GM21528 (cell line): ENCODE measurements around the gene MAU2.

Experiments used
- ATAC-seq: cut with Tn5 transposase; IDR thresholded peaks from one replicate; pipeline ENCODE4 v1.9.1; 2021; ENCODE audit warnings: mild to moderate bottlenecking, moderate library complexity; ENCODE audit not compliant: unreplicated experiment, low FRiP score

MAU2 gene

DNA sequence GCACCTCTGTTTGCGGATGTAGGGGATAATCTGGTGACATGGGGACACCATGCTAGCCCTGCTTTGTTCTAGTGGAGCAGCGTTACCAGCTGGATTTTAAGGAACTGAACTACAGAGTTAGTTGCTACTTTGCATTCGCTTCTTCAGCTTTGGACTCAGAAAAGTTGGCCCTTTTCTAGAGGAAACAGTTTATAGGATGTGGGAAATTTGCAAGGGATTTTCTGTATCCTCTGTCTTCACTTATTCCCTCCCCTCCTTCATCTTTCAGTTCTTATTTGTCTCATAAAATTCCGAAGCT, 87.0 kb downstream of the MAU2 start:
- ATAC-seq, result no peak
